C4-2B (cell line): ENCODE data around the gene GRID1.

Source experiments
- ZFX ChIP-seq: fragments of 450-650 bp; IDR thresholded peaks from 2 replicates; pipeline ENCODE4 v1.6.1; 2017
- TF ChIP-seq, protein P1 (sequence below): fragments of 450-650 bp; conservative IDR thresholded peaks from 2 replicates; pipeline ENCODE4 v1.5.1; 2017; ENCODE audit warnings: mild to moderate bottlenecking

DNA sequence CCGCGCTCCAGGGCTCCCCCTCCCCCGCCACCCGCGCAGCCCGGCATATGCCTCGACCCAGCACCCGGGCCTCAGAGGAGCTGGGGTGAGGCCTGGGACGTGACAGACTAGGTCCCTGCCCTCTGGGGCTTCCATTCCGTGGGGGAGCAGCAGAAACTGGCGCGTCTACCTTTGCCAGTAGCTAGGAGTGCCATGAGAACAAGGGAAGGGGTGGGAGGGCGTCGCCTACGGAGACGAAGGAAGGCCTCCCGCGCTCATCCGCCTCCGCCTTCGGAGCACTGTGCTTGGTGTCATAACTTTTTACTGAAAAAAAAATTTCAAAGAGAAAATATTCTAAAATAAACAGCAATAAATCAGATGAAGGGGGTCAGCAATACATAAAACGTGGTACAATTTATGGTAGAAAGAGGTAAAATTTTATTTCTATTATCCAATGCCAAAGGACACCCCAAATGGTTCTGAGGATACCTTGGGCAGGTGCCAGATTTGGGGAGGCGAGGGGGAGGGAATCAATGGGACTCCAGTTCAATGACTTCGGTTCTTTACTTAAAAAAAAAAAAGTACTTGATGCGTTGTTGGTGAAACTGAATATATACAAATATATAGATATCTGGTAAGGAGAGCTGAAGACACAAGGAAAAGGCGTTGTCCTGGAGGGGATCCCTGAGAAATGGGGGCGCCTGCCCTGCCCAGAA lies 35.1 kb upstream of the GRID1 start:
- TF ChIP-seq, protein P1, sequence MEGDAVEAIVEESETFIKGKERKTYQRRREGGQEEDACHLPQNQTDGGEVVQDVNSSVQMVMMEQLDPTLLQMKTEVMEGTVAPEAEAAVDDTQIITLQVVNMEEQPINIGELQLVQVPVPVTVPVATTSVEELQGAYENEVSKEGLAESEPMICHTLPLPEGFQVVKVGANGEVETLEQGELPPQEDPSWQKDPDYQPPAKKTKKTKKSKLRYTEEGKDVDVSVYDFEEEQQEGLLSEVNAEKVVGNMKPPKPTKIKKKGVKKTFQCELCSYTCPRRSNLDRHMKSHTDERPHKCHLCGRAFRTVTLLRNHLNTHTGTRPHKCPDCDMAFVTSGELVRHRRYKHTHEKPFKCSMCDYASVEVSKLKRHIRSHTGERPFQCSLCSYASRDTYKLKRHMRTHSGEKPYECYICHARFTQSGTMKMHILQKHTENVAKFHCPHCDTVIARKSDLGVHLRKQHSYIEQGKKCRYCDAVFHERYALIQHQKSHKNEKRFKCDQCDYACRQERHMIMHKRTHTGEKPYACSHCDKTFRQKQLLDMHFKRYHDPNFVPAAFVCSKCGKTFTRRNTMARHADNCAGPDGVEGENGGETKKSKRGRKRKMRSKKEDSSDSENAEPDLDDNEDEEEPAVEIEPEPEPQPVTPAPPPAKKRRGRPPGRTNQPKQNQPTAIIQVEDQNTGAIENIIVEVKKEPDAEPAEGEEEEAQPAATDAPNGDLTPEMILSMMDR = no peak
- TF ChIP-seq ZFX = no peak
